OCI-LY7 (cell line): Measurements from ENCODE around the gene UBQLNL. TPM values are rescaled to one million over a fixed set of nuclear protein-coding genes. Genes with fewer than 3 reads are reported as not detected.

ENCODE experiments used
- BruUV-seq: library from RNA; stranded (reverse); fragments of 400-500 nt; replicated peaks from 2 replicates; lab custom pipeline; 2021; lab: Mats Ljungman, UMichigan
- CTCF ChIA-PET: fragments of 300-600 bp; sonication (Branson Sonifier 250); formaldehyde crosslinking; loops from one replicate; lab custom pipeline; 2022; ENCODE audit warnings: antibody characterized with exemption; ENCODE audit not compliant: unreplicated experiment; lab: Charles Lee
- POLR2A ChIA-PET: fragments of 300-600 bp; sonication (Branson Sonifier 250); formaldehyde crosslinking; loops from one replicate; lab custom pipeline; 2022; ENCODE audit warnings: antibody characterized with exemption; lab: Charles Lee
- DNase-seq: peaks from one replicate; pipeline ENCODE4 v3.0.0-alpha.2; 2015; ENCODE audit warnings: low spot score
- H2AFZ ChIP-seq: fragments of 200-600 bp; sonication (generic), shearing (Covaris generic); 2 replicates; pipeline ENCODE4 v1.6.1; 2014; ENCODE audit warnings: mild to moderate bottlenecking, antibody characterized with exemption, low read length, moderate library complexity
- H3K27ac ChIP-seq: fragments of 200-600 bp; sonication (generic); 2 replicates; pipeline ENCODE4 v1.5.1; 2014; ENCODE audit warnings: mixed run types, low read depth, mild to moderate bottlenecking, moderate library complexity, low read length, inconsistent platforms; ENCODE audit not compliant: poor library complexity, severe bottlenecking
- H3K36me3 ChIP-seq: fragments of 200-600 bp; sonication (generic); 2 replicates; pipeline ENCODE4 v1.6.1; 2014; ENCODE audit warnings: mild to moderate bottlenecking, antibody characterized with exemption, low read length, moderate library complexity, mixed read lengths; ENCODE audit not compliant: insufficient read depth
- H3K4me1 ChIP-seq: fragments of 200-600 bp; sonication (generic); 2 replicates; pipeline ENCODE4 v1.5.1; 2014; ENCODE audit warnings: mild to moderate bottlenecking, low read length; ENCODE audit not compliant: insufficient read depth, poor library complexity, severe bottlenecking
- H3K4me2 ChIP-seq: fragments of 200-600 bp; sonication (generic); 2 replicates; pipeline ENCODE4 v1.6.1; 2014; ENCODE audit warnings: mild to moderate bottlenecking, low read length
- H3K4me3 ChIP-seq: fragments of 200-600 bp; sonication (generic); 2 replicates; pipeline ENCODE4 v1.5.1; 2014; ENCODE audit warnings: mild to moderate bottlenecking, low read depth, low read length; ENCODE audit not compliant: poor library complexity, severe bottlenecking
- H3K79me2 ChIP-seq: fragments of 200-600 bp; sonication (generic); 2 replicates; pipeline ENCODE4 v1.6.1; 2016; ENCODE audit warnings: low read depth, mild to moderate bottlenecking, low read length, moderate library complexity, mixed read lengths; ENCODE audit not compliant: insufficient read depth
- H3K9me2 ChIP-seq: fragments of 200-600 bp; sonication (generic); 2 replicates; pipeline ENCODE4 v1.6.1; 2016; ENCODE audit warnings: mild to moderate bottlenecking, low read length, mixed read lengths; ENCODE audit not compliant: insufficient read depth
- H3K9me3 ChIP-seq: fragments of 200-600 bp; sonication (generic); 2 replicates; pipeline ENCODE4 v1.6.1; 2014; ENCODE audit warnings: mild to moderate bottlenecking, mixed run types, low read length, mixed read lengths
- H4K20me1 ChIP-seq: fragments of 200-600 bp; sonication (generic); 2 replicates; pipeline ENCODE4 v1.6.1; 2014; ENCODE audit warnings: mild to moderate bottlenecking, antibody characterized with exemption, low read length, moderate library complexity, mixed read lengths; ENCODE audit not compliant: insufficient read depth
- CTCF ChIP-seq: fragments of 200-600 bp; sonication (generic); conservative IDR thresholded peaks from 2 replicates; pipeline ENCODE4 v1.5.1; 2014; ENCODE audit warnings: mild to moderate bottlenecking, antibody characterized with exemption, low read length, moderate library complexity, mixed read lengths
- EZH2phosphoT487 ChIP-seq: fragments of 200-600 bp; sonication (generic); IDR thresholded peaks from 2 replicates; pipeline ENCODE4 v1.6.1; 2018; ENCODE audit warnings: low read depth, borderline replicate concordance, mild to moderate bottlenecking, mixed run types, antibody characterized with exemption, low read length, moderate library complexity, mixed read lengths
- intact Hi-C: fragments of 100-400 bp; cut with micrococcal nuclease; formaldehyde crosslinking; loops from one replicate; pipeline ENCODE4 v1.10.0; 2022; ENCODE audit not compliant: unreplicated experiment
- total RNA-seq, 2 experiments: library from RNA; depleted of rRNA in 1 of 2; stranded (reverse); fragments of >200 nt in 1 of 2; shearing (Covaris generic) in 1 of 2; gene quantifications; 2 replicates each; pipeline ENCODE4 v1.2.3, GENCODE V29; 2014 to 2022

The UBQLNL gene
- total RNA-seq, 2 experiments from 2014 or later: 0.13 TPM; not detected in 1

- BruUV-seq: no TSS peak
- CTCF ChIA-PET: no interaction called here
- no peaks in the 10 kb centered on the region for H4K20me1 ChIP-seq
- no peak overlapping the region for H3K27ac ChIP-seq
- no peaks in the 10 kb centered on the region for H3K9me3 ChIP-seq
- no peak overlapping the region for H3K4me2 ChIP-seq
- TF ChIP-seq CTCF (no peak), EZH2phosphoT487 (no peak)
- intact Hi-C loops: no loop called here
- H3K4me1 ChIP-seq: no peaks in the 10 kb centered on the region
- no peak for DNase-seq
- POLR2A ChIA-PET: no interaction called here
- no peaks in the 10 kb centered on the region for H3K36me3 ChIP-seq
- no peaks in the 10 kb centered on the region for H3K79me2 ChIP-seq
- no peaks in the 10 kb centered on the region for H3K9me2 ChIP-seq
- no peak overlapping the region for H3K4me3 ChIP-seq
- no peak overlapping the region for H2AFZ ChIP-seq
Observed at GRCh38 chr11:5467527-5467926, 49.0 kb downstream of the UBQLNL start.

Other genes starting within 250 kb of the UBQLNL start
- not detected in 2 replicates for gene HBE1, start 246.8 kb downstream of the UBQLNL start, total RNA-seq (2014; rRNA removed; shearing (Covaris generic))
- not detected in 2 replicates for gene HBE1, start 246.8 kb downstream of the UBQLNL start, total RNA-seq (2022)
- gene OR51B4, start 214.8 kb downstream of the UBQLNL start, total RNA-seq (2014; rRNA removed; shearing (Covaris generic)): not detected in 2 replicates
- not detected in 2 replicates for gene OR51B4, start 214.8 kb downstream of the UBQLNL start, total RNA-seq (2022)
- not detected in 2 replicates for gene OR51B2, start 192.4 kb downstream of the UBQLNL start, total RNA-seq (2014; rRNA removed; shearing (Covaris generic))
- not detected in 2 replicates for gene OR51B2, start 192.4 kb downstream of the UBQLNL start, total RNA-seq (2022)
- 0.16 TPM in 1 of 2 replicates, not detected in the other for gene OR51B5, start 173.2 kb downstream of the UBQLNL start, total RNA-seq (2014; rRNA removed; shearing (Covaris generic))
- gene OR51B5, start 173.2 kb downstream of the UBQLNL start, total RNA-seq (2022): not detected in 2 replicates
- not detected in 2 replicates for gene OR51B6, start 165.2 kb downstream of the UBQLNL start, total RNA-seq (2014; rRNA removed; shearing (Covaris generic))
- gene OR51B6, start 165.2 kb downstream of the UBQLNL start, total RNA-seq (2022): not detected in 2 replicates
- gene OR51M1, start 132.9 kb downstream of the UBQLNL start, total RNA-seq (2014; rRNA removed; shearing (Covaris generic)): not detected in 2 replicates
- gene OR51M1, start 132.9 kb downstream of the UBQLNL start, total RNA-seq (2022): not detected in 2 replicates
- not detected in 2 replicates for gene OR51Q1, start 94.6 kb downstream of the UBQLNL start, total RNA-seq (2014; rRNA removed; shearing (Covaris generic))
- gene OR51Q1, start 94.6 kb downstream of the UBQLNL start, total RNA-seq (2022): not detected in 2 replicates
- not detected in 2 replicates for gene OR51I1, start 75.2 kb downstream of the UBQLNL start, total RNA-seq (2014; rRNA removed; shearing (Covaris generic))
- not detected in 2 replicates for gene OR51I1, start 75.2 kb downstream of the UBQLNL start, total RNA-seq (2022)
- not detected in 2 replicates for gene OR51I2, start 67.4 kb downstream of the UBQLNL start, total RNA-seq (2014; rRNA removed; shearing (Covaris generic))
- gene OR51I2, start 67.4 kb downstream of the UBQLNL start, total RNA-seq (2022): not detected in 2 replicates
- gene OR52D1, start 28.0 kb downstream of the UBQLNL start, total RNA-seq (2014; rRNA removed; shearing (Covaris generic)): not detected in 2 replicates
- not detected in 2 replicates for gene OR52D1, start 28.0 kb downstream of the UBQLNL start, total RNA-seq (2022)
- not detected in 2 replicates for gene UBQLN3, start 6.7 kb downstream of the UBQLNL start, total RNA-seq (2014; rRNA removed; shearing (Covaris generic))
- not detected in 2 replicates for gene UBQLN3, start 6.7 kb downstream of the UBQLNL start, total RNA-seq (2022)
- 0.60 TPM in 1 of 2 replicates, not detected in the other for gene OR52H1, start 31.8 kb upstream of the UBQLNL start, total RNA-seq (2014; rRNA removed; shearing (Covaris generic))
- not detected in 2 replicates for gene OR52H1, start 31.8 kb upstream of the UBQLNL start, total RNA-seq (2022)
- not detected in 2 replicates for gene OR52B6, start 64.2 kb upstream of the UBQLNL start, total RNA-seq (2014; rRNA removed; shearing (Covaris generic))
- gene OR52B6, start 64.2 kb upstream of the UBQLNL start, total RNA-seq (2022): not detected in 2 replicates
- not detected in 2 replicates for gene TRIM6, start 79.9 kb upstream of the UBQLNL start, total RNA-seq (2014; rRNA removed; shearing (Covaris generic))
- not detected in 2 replicates for gene TRIM6, start 79.9 kb upstream of the UBQLNL start, total RNA-seq (2022)
- 8.4 and 12.0 TPM in 2 replicates for gene TRIM34, start 108.3 kb upstream of the UBQLNL start, total RNA-seq (2014; rRNA removed; shearing (Covaris generic))
- 12.4 and 13.1 TPM in 2 replicates for gene TRIM34, start 108.3 kb upstream of the UBQLNL start, total RNA-seq (2022)
- gene TRIM5, start 168.4 kb upstream of the UBQLNL start, total RNA-seq (2014; rRNA removed; shearing (Covaris generic)): 16.6 and 19.6 TPM in 2 replicates
- gene TRIM5, start 168.4 kb upstream of the UBQLNL start, total RNA-seq (2022): 22.5 and 25.5 TPM in 2 replicates
- 28.5 and 42.7 TPM in 2 replicates for gene TRIM22, start 173.1 kb upstream of the UBQLNL start, total RNA-seq (2014; rRNA removed; shearing (Covaris generic))
- gene TRIM22, start 173.1 kb upstream of the UBQLNL start, total RNA-seq (2022): 41.6 and 49.7 TPM in 2 replicates
- gene OR56B1, start 219.7 kb upstream of the UBQLNL start, total RNA-seq (2014; rRNA removed; shearing (Covaris generic)): 0.06 TPM in 1 of 2 replicates, not detected in the other
- not detected in 2 replicates for gene OR56B1, start 219.7 kb upstream of the UBQLNL start, total RNA-seq (2022)
- not detected in 2 replicates for gene OR52N4, start 237.5 kb upstream of the UBQLNL start, total RNA-seq (2014; rRNA removed; shearing (Covaris generic))
- gene OR52N4, start 237.5 kb upstream of the UBQLNL start, total RNA-seq (2022): 0.37 TPM in 1 of 2 replicates, not detected in the other